Testis (tissue), 3 donors: ENCODE results near the gene AIDA. TPM values are rescaled to one million over a fixed set of nuclear protein-coding genes. Genes with fewer than 3 reads are reported as not detected.

Experiments
- DNase-seq: peaks from one replicate; pipeline ENCODE4 v3.0.0-alpha.2; 2019
- H3K27ac ChIP-seq, 2 donors: fragments of 200-600 bp; sonication (generic); one replicate each; pipeline ENCODE4 v1.5.1; 2019
- H3K27me3 ChIP-seq: fragments of 200-600 bp; sonication (generic); one replicate; pipeline ENCODE4 v1.5.1; 2019
- H3K36me3 ChIP-seq: fragments of 200-600 bp; sonication (generic); one replicate; pipeline ENCODE4 v1.5.1; 2017; ENCODE audit warnings: low read depth; ENCODE audit errors: missing control alignments
- H3K4me1 ChIP-seq: fragments of 200-600 bp; sonication (generic); one replicate; pipeline ENCODE4 v1.5.1; 2019
- H3K4me3 ChIP-seq, 2 donors: fragments of 200-600 bp; sonication (generic); one replicate each; pipeline ENCODE4 v1.5.1; 2017 to 2019
- H3K9me3 ChIP-seq: fragments of 200-600 bp; sonication (generic); one replicate; pipeline ENCODE4 v1.5.1; 2017
- CTCF ChIP-seq, 3 experiments: fragments of 450-650 bp in 2 of 3; fragments of 200-600 bp in 1 of 3; sonication (generic) in 1 of 3; IDR thresholded peaks; one replicate each; pipeline ENCODE4 v1.5.1; 2016 to 2019; ENCODE audit warnings: antibody characterized with exemption in 3 of 3, mild to moderate bottlenecking in 2 of 3, moderate library complexity in 1 of 3
- POLR2A ChIP-seq: fragments of 450-650 bp; IDR thresholded peaks from one replicate; pipeline ENCODE4 v1.6.1; 2017; ENCODE audit warnings: antibody characterized with exemption, mild to moderate bottlenecking, moderate library complexity
- WGBS, 2 donors: methylation state at CpG; one replicate each; pipeline ENCODE4 v1.1.5; 2018; 5-methylcytosine and 5-hydroxymethylcytosine counted together
- intact Hi-C: fragments of 100-400 bp; cut with DNase I; formaldehyde crosslinking; loops from one replicate; pipeline ENCODE4 v1.15.1; 2023; ENCODE audit warnings: low total_unique reads
- polyA plus RNA-seq: library from polyadenylated mRNA; stranded (reverse); fragments of 350-450 nt; fragmentation: Illumina TruSeq; extraction: RNeasy Lipid Tissue Mini Kit (QIAGEN cat#74804); gene quantifications from one replicate; pipeline ENCODE4 v1.2.3, GENCODE V29; 2014; ENCODE audit warnings: low read depth, low replicate concordance; ENCODE audit not compliant: insufficient read depth
- total RNA-seq, 2 donors: library from RNA; depleted of rRNA; stranded (reverse); fragments of >200 nt; gene quantifications; one replicate each; pipeline ENCODE4 v1.2.3, GENCODE V29; 2016

AIDA gene
- total and polyA plus RNA-seq, 3 donors from 2014 or later, result 66.8 to 83.5 (median 73.1) TPM

DNA sequence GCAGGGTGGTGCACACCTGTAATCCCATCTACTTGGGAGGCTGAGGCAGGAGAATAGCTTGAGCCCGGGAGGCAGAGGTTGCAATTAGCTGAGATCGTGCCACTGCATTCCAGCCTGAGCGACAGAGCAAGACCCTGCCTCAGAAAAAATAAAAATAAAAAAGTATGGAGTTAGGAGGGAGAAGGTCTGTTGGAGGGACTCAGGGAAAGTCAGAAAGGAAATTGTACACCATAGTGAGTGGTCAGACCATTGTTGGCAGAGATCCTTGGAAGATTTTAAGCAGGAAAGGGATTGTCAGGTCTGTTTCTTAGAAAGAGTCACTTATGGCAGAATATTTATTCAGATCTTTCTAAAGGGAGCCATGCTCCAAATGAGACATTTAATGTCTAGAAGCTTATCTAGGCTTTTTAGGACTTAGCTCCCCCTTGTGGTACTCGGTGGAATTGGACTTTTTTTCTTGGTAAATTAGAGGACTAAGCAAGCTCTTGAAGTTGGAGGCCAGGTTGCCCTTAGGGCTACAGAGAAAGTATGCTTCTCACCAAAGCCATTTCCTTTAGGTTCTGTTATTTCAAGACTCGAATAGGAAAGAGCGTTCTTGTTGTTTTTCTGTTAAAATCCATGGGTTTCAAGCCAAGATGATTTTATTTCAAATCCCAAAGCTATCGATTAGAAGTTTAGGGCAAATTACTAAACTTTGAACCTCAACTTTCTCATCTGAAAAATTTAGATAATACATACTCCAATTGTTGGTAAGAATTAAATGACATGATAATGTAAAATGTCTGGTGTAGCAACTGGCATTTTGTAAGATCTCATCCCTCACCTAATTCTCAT lies 77.9 kb downstream of the AIDA start:
- intact Hi-C loops, result no loop called here
- TF ChIP-seq POLR2A (no peak), CTCF (IDR thresholded peaks at IDR 0.05) (peak; percentile 84 to 94 (median 94))
- Histone ChIP-seq H3K9me3 (no peaks in the 10 kb centered on the region), H3K27ac (no peak overlapping the region), H3K4me3 (no peak overlapping the region), H3K36me3 (no peaks in the 10 kb centered on the region), H3K4me1 (no peaks in the 10 kb centered on the region), H3K27me3 (no peaks in the 10 kb centered on the region)
- DNase-seq, result peak; percentile 90
- WGBS, 2 donors, result 48 to 52% methylated on average over 7 of the region's 7 CpGs

DNA sequence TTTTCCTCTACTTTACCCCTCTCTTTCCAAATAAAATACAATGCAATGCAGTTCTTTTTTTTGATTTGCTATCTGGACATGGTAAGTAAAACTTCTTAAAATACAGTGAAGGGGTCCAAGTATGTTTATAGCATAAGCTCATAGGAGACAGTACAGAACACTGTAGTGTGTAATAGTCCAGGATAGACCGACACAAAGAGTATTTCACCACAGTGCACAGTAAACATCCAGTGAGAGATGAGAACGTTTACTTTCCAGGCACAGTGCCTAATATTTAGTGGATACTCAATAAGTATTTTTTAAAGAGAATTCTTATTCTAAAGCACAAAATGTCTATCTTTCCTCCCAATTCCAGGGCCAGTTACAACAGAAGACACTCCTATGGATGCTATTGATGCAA lies 79.5 kb downstream of the AIDA start:
- Histone ChIP-seq H3K4me1 (no peaks in the 10 kb centered on the region), H3K4me3 (no peak overlapping the region), H3K36me3 (no peaks in the 10 kb centered on the region), H3K27ac (no peak overlapping the region), H3K9me3 (no peaks in the 10 kb centered on the region), H3K27me3 (no peaks in the 10 kb centered on the region)
- TF ChIP-seq CTCF (IDR thresholded peaks at IDR 0.05) (no peak), POLR2A (no peak)
- WGBS, 2 donors, result 61 to 72% methylated on average over 2 of the region's 2 CpGs
- DNase-seq, result no peak
- intact Hi-C loops, result no loop called here

DNA sequence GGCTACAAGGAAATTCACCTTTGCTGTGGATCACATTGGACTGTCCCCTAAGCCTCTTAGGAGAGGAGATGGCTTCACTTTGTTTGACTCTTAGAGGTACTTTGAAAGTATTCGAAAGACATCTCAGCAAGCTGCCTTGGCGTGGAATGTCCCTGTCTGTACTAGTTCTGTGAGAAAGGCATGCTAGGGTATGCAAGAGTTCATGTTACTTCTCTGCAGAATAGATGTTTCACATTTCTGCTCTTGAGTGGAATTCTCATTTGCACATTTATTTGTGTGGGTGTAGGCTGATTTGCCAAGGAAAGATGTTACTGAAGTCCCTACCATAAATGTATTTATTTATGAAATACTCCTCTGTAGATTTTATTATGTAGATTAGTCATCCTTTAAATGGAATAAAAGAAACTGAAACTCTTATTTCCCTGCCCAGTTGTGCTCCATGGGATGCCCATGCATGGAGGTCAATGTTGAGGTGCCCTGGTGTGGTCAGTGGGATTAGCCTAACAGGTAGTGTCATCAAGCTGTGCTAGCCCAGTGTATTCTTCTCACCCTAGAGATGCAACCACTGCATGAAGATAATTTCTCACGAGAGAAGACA lies 80.6 kb downstream of the AIDA start:
- no peak for DNase-seq
- H3K4me1 ChIP-seq, result no peaks in the 10 kb centered on the region
- H3K27me3 ChIP-seq, result no peaks in the 10 kb centered on the region
- no peak overlapping the region for H3K4me3 ChIP-seq
- H3K9me3 ChIP-seq, result no peaks in the 10 kb centered on the region
- intact Hi-C loops, result no loop called here
- no peaks in the 10 kb centered on the region for H3K36me3 ChIP-seq
- WGBS, 2 donors, result 84 to 90% methylated on average over 3 of the region's 3 CpGs
- TF ChIP-seq POLR2A (no peak), CTCF (IDR thresholded peaks at IDR 0.05) (no peak)
- H3K27ac ChIP-seq, result no peak overlapping the region

GRCh38 chr1:222629921-222630535 lies 82.3 kb downstream of the AIDA start:
- no peaks in the 10 kb centered on the region for H3K9me3 ChIP-seq
- DNase-seq, result no peak
- H3K4me1 ChIP-seq, result no peaks in the 10 kb centered on the region
- no peaks in the 10 kb centered on the region for H3K27me3 ChIP-seq
- 90 to 92% methylated on average over 7 of the region's 7 CpGs for WGBS, 2 donors
- intact Hi-C loops, result no loop called here
- no peak overlapping the region for H3K4me3 ChIP-seq
- H3K27ac ChIP-seq, result no peak overlapping the region
- TF ChIP-seq CTCF (IDR thresholded peaks at IDR 0.05) (no peak), POLR2A (no peak)
- no peaks in the 10 kb centered on the region for H3K36me3 ChIP-seq
